ENCODE results near the gene FAM219B.

DNA sequence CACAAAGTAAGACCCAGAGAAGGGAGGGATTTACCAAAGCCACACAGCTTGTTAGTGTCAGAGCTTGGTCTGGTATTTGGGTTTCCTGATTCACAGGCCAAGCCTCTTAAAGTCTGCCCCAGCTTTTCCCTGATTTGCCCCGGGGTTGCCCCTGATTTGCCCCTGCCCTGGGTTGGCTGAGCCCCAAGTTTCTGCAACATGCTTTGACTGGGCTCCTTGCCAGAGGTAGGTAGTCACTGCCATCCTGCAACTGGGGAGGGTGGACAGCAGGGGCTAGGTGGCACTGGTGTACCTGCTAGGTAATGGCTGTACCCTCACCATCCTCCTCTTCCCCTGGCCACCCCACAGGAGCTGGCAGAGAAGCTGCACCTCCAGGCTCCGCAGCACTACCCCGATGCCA, 14.3 kb downstream of the FAM219B start:
- TF ChIP-seq POLR2A (IDR thresholded peaks at IDR 0.05; ENCODE audit: low read length) = no peak
- TF ChIP-seq GATA1 (IDR thresholded peaks at IDR 0.05; ENCODE audit: low read depth, low read length) = no peak

Data from erythroblast (primary cell).